Measurements from ENCODE around the gene KRTAP5-1. TPM values are rescaled to one million over a fixed set of nuclear protein-coding genes. Genes with fewer than 3 reads are reported as not detected.
"Not testable (repeated sequence)": the region's sequence is repeated elsewhere in the genome, so short reads cannot be mapped to it uniquely, and the experiment has no call there.

The KRTAP5-1 gene
- total RNA-seq, 1 donor from 2014 or later = not detected

GRCh38 chr11:1603629-1604028 lies 18.5 kb upstream of the KRTAP5-1 start:
- DNase-seq (ENCODE audit: low spot score) = no peak

- DNase-seq (ENCODE audit: low spot score) = not testable (repeated sequence)
Observed at GRCh38 chr11:1601663-1602062, 16.6 kb upstream of the KRTAP5-1 start.

GRCh38 chr11:1600626-1601025 lies 15.5 kb upstream of the KRTAP5-1 start:
- DNase-seq (ENCODE audit: low spot score) = no peak

- DNase-seq (ENCODE audit: low spot score) = no peak
Observed at GRCh38 chr11:1598816-1599215, 13.7 kb upstream of the KRTAP5-1 start.

GRCh38 chr11:1598406-1598805 lies 13.3 kb upstream of the KRTAP5-1 start:
- not testable (repeated sequence) for DNase-seq (ENCODE audit: low spot score)

GRCh38 chr11:1597994-1598380 lies 12.9 kb upstream of the KRTAP5-1 start, which contains the start of gene KRTAP5-2:
TSS of gene KRTAP5-2 (minus strand) at chr11:1598294. CDS start at chr11:1598250, 44 bp downstream.
- no peak for DNase-seq (ENCODE audit: low spot score)

- DNase-seq (ENCODE audit: low spot score) = no peak
Observed at GRCh38 chr11:1597331-1597993, 12.4 kb upstream of the KRTAP5-1 start.

- not testable (repeated sequence) for DNase-seq (ENCODE audit: low spot score)
Observed at GRCh38 chr11:1596576-1597121, 11.6 kb upstream of the KRTAP5-1 start.

GRCh38 chr11:1595994-1596575 lies 11.0 kb upstream of the KRTAP5-1 start:
- DNase-seq (ENCODE audit: low spot score) = not testable (repeated sequence)

GRCh38 chr11:1592628-1593027 lies 7.5 kb upstream of the KRTAP5-1 start:
- no peak for DNase-seq (ENCODE audit: low spot score)

GRCh38 chr11:1589996-1590395 lies 4.9 kb upstream of the KRTAP5-1 start:
- DNase-seq (ENCODE audit: low spot score) = no peak

- not testable (repeated sequence) for DNase-seq (ENCODE audit: low spot score)
Observed at GRCh38 chr11:1589191-1589963, 4.3 kb upstream of the KRTAP5-1 start.

GRCh38 chr11:1586699-1587098 lies 1.6 kb upstream of the KRTAP5-1 start:
- DNase-seq (ENCODE audit: low spot score) = no peak

GRCh38 chr11:1582909-1583308 lies 2.2 kb downstream of the KRTAP5-1 start:
- not testable (repeated sequence) for DNase-seq (ENCODE audit: low spot score)

GRCh38 chr11:1581976-1582375 lies 3.1 kb downstream of the KRTAP5-1 start:
- DNase-seq (ENCODE audit: low spot score) = no peak

- no peak for DNase-seq (ENCODE audit: low spot score)
Observed at GRCh38 chr11:1576825-1577224, 8.3 kb downstream of the KRTAP5-1 start.

- not testable (repeated sequence) for DNase-seq (ENCODE audit: low spot score)
Observed at GRCh38 chr11:1575756-1576155, 9.3 kb downstream of the KRTAP5-1 start.

- DNase-seq (ENCODE audit: low spot score) = no peak
Observed at GRCh38 chr11:1574933-1575242, 10.2 kb downstream of the KRTAP5-1 start.

- no peak for DNase-seq (ENCODE audit: low spot score)
Observed at GRCh38 chr11:1574238-1574932, 10.7 kb downstream of the KRTAP5-1 start.

GRCh38 chr11:1573903-1574237 lies 11.2 kb downstream of the KRTAP5-1 start:
- no peak for DNase-seq (ENCODE audit: low spot score)

GRCh38 chr11:1573077-1573902 lies 11.8 kb downstream of the KRTAP5-1 start:
- no peak for DNase-seq (ENCODE audit: low spot score)

All from mesenteric fat pad (tissue), 1 donor.